IPS DF 6.9 (cell line): ENCODE results near the gene PCDHGB7.
"Not testable (repeated sequence)": the region's sequence is repeated elsewhere in the genome, so short reads cannot be mapped to it uniquely, and the experiment has no call there.

Experiments used
- DNase-seq: peaks from one replicate; pipeline ENCODE4 v3.0.0-alpha.2; 2013; ENCODE audit warnings: low read depth, low spot score
- H3K27ac ChIP-seq: one replicate; pipeline ENCODE4 v1.5.1; 2013; ENCODE audit warnings: low read length, control low read depth
- H3K27me3 ChIP-seq: 2 replicates; pipeline ENCODE4 v1.6.1; 2013; ENCODE audit warnings: mild to moderate bottlenecking, low read length; ENCODE audit not compliant: control insufficient read depth, insufficient read depth
- H3K36me3 ChIP-seq: 2 replicates; pipeline ENCODE4 v1.6.1; 2013; ENCODE audit warnings: low read length; ENCODE audit not compliant: control insufficient read depth, insufficient read depth
- H3K4me1 ChIP-seq: 2 replicates; pipeline ENCODE4 v1.6.1; 2013; ENCODE audit warnings: low read length; ENCODE audit not compliant: control insufficient read depth, insufficient read depth
- H3K4me3 ChIP-seq: 2 replicates; pipeline ENCODE4 v1.5.1; 2013; ENCODE audit warnings: mild to moderate bottlenecking, low read length
- H3K9me3 ChIP-seq: 2 replicates; pipeline ENCODE4 v1.6.1; 2013; ENCODE audit warnings: low read length, inconsistent platforms; ENCODE audit not compliant: control insufficient read depth, insufficient read depth
- WGBS: extraction: QIAGEN DNeasy Blood & Tissue Kit; methylation state at CpG from one replicate; pipeline ENCODE4 v1.1.7; 2013; ENCODE audit warnings: mixed read lengths, missing lambda C conversion rate; ENCODE audit not compliant: insufficient read length, insufficient coverage; 5-methylcytosine and 5-hydroxymethylcytosine counted together

Gene PCDHGB7

GRCh38 chr5:141432308-141432707 is 14.8 kb downstream of the PCDHGB7 start:
- H3K27me3 ChIP-seq, H3K9me3 ChIP-seq, DNase-seq, H3K27ac ChIP-seq, H3K4me1 ChIP-seq, H3K36me3 ChIP-seq, H3K4me3 ChIP-seq: not testable (repeated sequence)
- no CpG with 5 or more reads among the region's 38 CpGs for WGBS

- DNase-seq, H3K27me3 ChIP-seq, H3K4me1 ChIP-seq, H3K9me3 ChIP-seq, H3K36me3 ChIP-seq, H3K27ac ChIP-seq, H3K4me3 ChIP-seq: not testable (repeated sequence)
- no CpG with 5 or more reads among the region's 29 CpGs for WGBS
Measured at GRCh38 chr5:141432726-141433125, 15.2 kb downstream of the PCDHGB7 start.

- Histone ChIP-seq H3K27me3 (no peaks in the 10 kb centered on the region), H3K4me1 (no peaks in the 10 kb centered on the region), H3K36me3 (0 out of 2 replicates have a peak, but pooled peaks cover 3% of the 10 kb centered on the region), H3K9me3 (no peaks in the 10 kb centered on the region), H3K4me3 (no peak overlapping the region), H3K27ac (no peak overlapping the region)
- DNase-seq = no peak
- WGBS = no CpG with 5 or more reads among the region's 2 CpGs
Measured at GRCh38 chr5:141434006-141434405, 16.5 kb downstream of the PCDHGB7 start.

GRCh38 chr5:141437221-141437620 is 19.7 kb downstream of the PCDHGB7 start:
- Histone ChIP-seq H3K4me1 (peaks cover 1% of the 10 kb centered on the region; the same call in 1 of the 2 replicates), H3K36me3 (no peaks in the 10 kb centered on the region; the same call in 1 of the 2 replicates), H3K9me3 (no peaks in the 10 kb centered on the region), H3K27ac (no peak overlapping the region), H3K4me3 (no peak overlapping the region), H3K27me3 (no peaks in the 10 kb centered on the region)
- DNase-seq = no peak
- WGBS = no CpG with 5 or more reads among the region's 2 CpGs

- no peaks in the 10 kb centered on the region for H3K27me3 ChIP-seq
- WGBS = no CpG with 5 or more reads among the region's 10 CpGs
- no peaks in the 10 kb centered on the region for H3K9me3 ChIP-seq
- no peak overlapping the region for H3K27ac ChIP-seq
- peaks cover 1% of the 10 kb centered on the region; the same call in 1 of the 2 replicates for H3K4me1 ChIP-seq
- no peaks in the 10 kb centered on the region; the same call in 1 of the 2 replicates for H3K36me3 ChIP-seq
- no peak overlapping the region for H3K4me3 ChIP-seq
- DNase-seq = no peak
Measured at GRCh38 chr5:141439411-141440141, 22.1 kb downstream of the PCDHGB7 start.

- Histone ChIP-seq H3K9me3 (no peaks in the 10 kb centered on the region), H3K27ac (no peak overlapping the region), H3K36me3 (no peaks in the 10 kb centered on the region; the same call in 1 of the 2 replicates), H3K27me3 (no peaks in the 10 kb centered on the region), H3K4me3 (no peak overlapping the region), H3K4me1 (peaks cover 1% of the 10 kb centered on the region; the same call in 1 of the 2 replicates)
- no peak for DNase-seq
- no CpG with 5 or more reads among the region's 9 CpGs for WGBS
Measured at GRCh38 chr5:141440341-141440740, 22.9 kb downstream of the PCDHGB7 start.

- Histone ChIP-seq H3K4me3 (no peak overlapping the region), H3K27me3 (no peaks in the 10 kb centered on the region), H3K36me3 (no peaks in the 10 kb centered on the region; the same call in 1 of the 2 replicates), H3K9me3 (no peaks in the 10 kb centered on the region), H3K4me1 (peaks cover 1% of the 10 kb centered on the region; the same call in 1 of the 2 replicates), H3K27ac (no peak overlapping the region)
- WGBS = no CpG with 5 or more reads among the region's 50 CpGs
- DNase-seq = no peak
Measured at GRCh38 chr5:141441571-141442170, 24.2 kb downstream of the PCDHGB7 start.

GRCh38 chr5:141465351-141465750 is 47.9 kb downstream of the PCDHGB7 start:
- DNase-seq = no peak
- no peaks in the 10 kb centered on the region for H3K9me3 ChIP-seq
- no peak overlapping the region for H3K27ac ChIP-seq
- H3K36me3 ChIP-seq = no peaks in the 10 kb centered on the region
- no peak overlapping the region for H3K4me3 ChIP-seq
- H3K27me3 ChIP-seq = no peaks in the 10 kb centered on the region
- no peaks in the 10 kb centered on the region for H3K4me1 ChIP-seq
- no CpG with 5 or more reads among the region's 3 CpGs for WGBS
